Measurements from ENCODE around the gene PDE1C.

- TF ChIP-seq, protein P1, sequence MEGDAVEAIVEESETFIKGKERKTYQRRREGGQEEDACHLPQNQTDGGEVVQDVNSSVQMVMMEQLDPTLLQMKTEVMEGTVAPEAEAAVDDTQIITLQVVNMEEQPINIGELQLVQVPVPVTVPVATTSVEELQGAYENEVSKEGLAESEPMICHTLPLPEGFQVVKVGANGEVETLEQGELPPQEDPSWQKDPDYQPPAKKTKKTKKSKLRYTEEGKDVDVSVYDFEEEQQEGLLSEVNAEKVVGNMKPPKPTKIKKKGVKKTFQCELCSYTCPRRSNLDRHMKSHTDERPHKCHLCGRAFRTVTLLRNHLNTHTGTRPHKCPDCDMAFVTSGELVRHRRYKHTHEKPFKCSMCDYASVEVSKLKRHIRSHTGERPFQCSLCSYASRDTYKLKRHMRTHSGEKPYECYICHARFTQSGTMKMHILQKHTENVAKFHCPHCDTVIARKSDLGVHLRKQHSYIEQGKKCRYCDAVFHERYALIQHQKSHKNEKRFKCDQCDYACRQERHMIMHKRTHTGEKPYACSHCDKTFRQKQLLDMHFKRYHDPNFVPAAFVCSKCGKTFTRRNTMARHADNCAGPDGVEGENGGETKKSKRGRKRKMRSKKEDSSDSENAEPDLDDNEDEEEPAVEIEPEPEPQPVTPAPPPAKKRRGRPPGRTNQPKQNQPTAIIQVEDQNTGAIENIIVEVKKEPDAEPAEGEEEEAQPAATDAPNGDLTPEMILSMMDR (conservative IDR thresholded peaks at IDR 0.05; ENCODE audit: low read depth, low read length) = peak; percentile 88
- TF ChIP-seq EZH2 (IDR thresholded peaks at IDR 0.05; ENCODE audit: borderline replicate concordance, low read depth, low read length, poor library complexity, severe bottlenecking) = no peak
Measured at GRCh38 chr7:31744294-31744874, 325.8 kb downstream of the PDE1C start.

Data from A673 (cell line).